HEK293T (cell line): ENCODE measurements around the gene HSD17B4.

Experiments
- CTCF ChIA-PET: fragments of 350-600 bp; formaldehyde crosslinking; extraction: SDS; loops from one replicate; lab custom pipeline; 2021; ENCODE audit warnings: antibody characterized with exemption, inconsistent platforms; lab: Yijun Ruan, JAX
- POLR2A ChIA-PET: fragments of 350-600 bp; formaldehyde crosslinking; extraction: SDS; loops from one replicate; lab custom pipeline; 2020; ENCODE audit warnings: antibody characterized with exemption, inconsistent platforms; lab: Yijun Ruan, JAX
- DNase-seq: peaks from one replicate; pipeline ENCODE4 v3.0.0; 2012; ENCODE audit warnings: mixed read lengths; ENCODE audit errors: extremely low spot score
- ARNT ChIP-seq: fragments of 450-650 bp; IDR thresholded peaks from 2 replicates; pipeline ENCODE4 v1.6.1; 2017; ENCODE audit warnings: mild to moderate bottlenecking
- BHLHE40 ChIP-seq: fragments of 450-650 bp; IDR thresholded peaks from 2 replicates; pipeline ENCODE4 v1.6.1; 2016; ENCODE audit warnings: mild to moderate bottlenecking, moderate library complexity, borderline replicate concordance
- CTBP1 ChIP-seq: fragments of 450-650 bp; IDR thresholded peaks from 2 replicates; pipeline ENCODE4 v1.6.1; 2016; ENCODE audit warnings: borderline replicate concordance
- ELF4 ChIP-seq: fragments of 450-650 bp; IDR thresholded peaks from 2 replicates; pipeline ENCODE4 v1.6.1; 2017; ENCODE audit warnings: antibody characterized with exemption
- FOXA1 ChIP-seq: fragments of 450-650 bp; IDR thresholded peaks from 2 replicates; pipeline ENCODE4 v1.6.1; 2016; ENCODE audit warnings: mild to moderate bottlenecking
- FOXK2 ChIP-seq: fragments of 450-650 bp; IDR thresholded peaks from 2 replicates; pipeline ENCODE4 v1.6.1; 2016; ENCODE audit warnings: mild to moderate bottlenecking
- FOXM1 ChIP-seq: fragments of 450-650 bp; IDR thresholded peaks from 2 replicates; pipeline ENCODE4 v1.6.1; 2017; ENCODE audit warnings: mild to moderate bottlenecking, borderline replicate concordance
- HDGF ChIP-seq: fragments of 450-650 bp; IDR thresholded peaks from 2 replicates; pipeline ENCODE4 v1.6.1; 2017; ENCODE audit warnings: antibody characterized with exemption, borderline replicate concordance
- L3MBTL2 ChIP-seq: fragments of 450-650 bp; conservative IDR thresholded peaks from 2 replicates; pipeline ENCODE4 v1.6.1; 2016; ENCODE audit warnings: mild to moderate bottlenecking
- LEF1 ChIP-seq: fragments of 450-650 bp; IDR thresholded peaks from 2 replicates; pipeline ENCODE4 v1.6.1; 2017; ENCODE audit warnings: mild to moderate bottlenecking, borderline replicate concordance
- NFRKB ChIP-seq: fragments of 450-650 bp; IDR thresholded peaks from 2 replicates; pipeline ENCODE4 v1.6.1; 2016; ENCODE audit warnings: mild to moderate bottlenecking, moderate library complexity
- SP1 ChIP-seq: fragments of 450-650 bp; IDR thresholded peaks from 2 replicates; pipeline ENCODE4 v1.6.1; 2017
- SUZ12 ChIP-seq: fragments of 450-650 bp; IDR thresholded peaks from 2 replicates; pipeline ENCODE4 v1.6.1; 2016; ENCODE audit warnings: mild to moderate bottlenecking
- TARDBP ChIP-seq: fragments of 450-650 bp; IDR thresholded peaks from 2 replicates; pipeline ENCODE4 v1.6.1; 2016
- ZNF384 ChIP-seq: fragments of 450-650 bp; IDR thresholded peaks from 2 replicates; pipeline ENCODE4 v1.6.1; 2016
- TF ChIP-seq, protein P1 (sequence below): fragments of 450-650 bp; IDR thresholded peaks from 2 replicates; pipeline ENCODE4 v1.6.1; 2016

HSD17B4 gene

GRCh38 chr5:119452060-119452372, 281 bp upstream of the HSD17B4 start:
- no peak for DNase-seq
- TF ChIP-seq ELF4, result no peak
- TF ChIP-seq TARDBP, result no peak
- no peak for TF ChIP-seq ARNT
- TF ChIP-seq FOXM1, result no peak
- TF ChIP-seq HDGF, result no peak
- no peak for TF ChIP-seq CTBP1
- TF ChIP-seq SUZ12, result no peak
- no peak for TF ChIP-seq FOXK2
- TF ChIP-seq LEF1, result no peak
- no peak for TF ChIP-seq FOXA1
- TF ChIP-seq L3MBTL2, result no peak
- TF ChIP-seq SP1, result no peak
- no peak for TF ChIP-seq ZNF384
- TF ChIP-seq NFRKB, result no peak
- ChIA-PET CTCF (interaction anchor here (0.8 to 1.9 kb wide), 2 partner anchors 10 to 40 kb away, joined by 3 to 5 read pairs; no protein-coding TSS in a partner anchor), POLR2A (interaction anchor here (1.8 to 2.4 kb wide), 2 partner anchors 10 to 381 kb away, joined by 4 to 14 read pairs; partner anchors contain the start of gene DMXL1)

DNA sequence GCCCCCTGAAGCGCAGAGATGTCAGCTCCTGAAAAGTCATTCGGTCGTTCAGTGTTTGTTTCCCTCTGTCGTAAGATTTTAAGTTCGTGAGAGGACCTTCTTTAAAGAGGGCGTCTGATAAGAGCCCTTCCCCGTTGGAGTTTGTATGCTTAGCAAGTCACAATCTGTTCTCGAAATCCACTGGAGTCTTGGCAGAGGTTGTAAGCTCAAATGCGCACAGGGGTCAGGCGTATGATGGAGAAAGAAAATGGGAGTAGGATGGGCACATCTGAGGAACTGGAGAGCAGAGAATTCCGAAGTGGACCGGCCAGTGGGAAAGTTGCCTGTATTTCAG, 710 bp downstream of the HSD17B4 start:
- no peak for TF ChIP-seq ARNT
- TF ChIP-seq SP1, result no peak
- no peak for TF ChIP-seq NFRKB
- TF ChIP-seq HDGF, result no peak
- no peak for TF ChIP-seq L3MBTL2
- no peak for TF ChIP-seq CTBP1
- TF ChIP-seq FOXA1, result no peak
- no peak for TF ChIP-seq TARDBP
- no peak for TF ChIP-seq FOXM1
- TF ChIP-seq ELF4, result no peak
- TF ChIP-seq ZNF384, result no peak
- no peak for TF ChIP-seq LEF1
- TF ChIP-seq SUZ12, result no peak
- TF ChIP-seq BHLHE40, result no peak
- POLR2A ChIA-PET, result interaction anchor here (0.8 to 2.4 kb wide), 4 partner anchors 9 to 382 kb away, joined by 3 to 14 read pairs (median 4); partner anchors contain the start of gene DMXL1
- no peak for DNase-seq
- CTCF ChIA-PET, result interaction anchor here (1.9 kb wide), 1 partner anchor 9 kb away, joined by 5 read pairs; no protein-coding TSS in a partner anchor

- DNase-seq, result no peak
- ChIA-PET CTCF (no interaction called here), POLR2A (interaction anchor here (0.6 kb wide), 1 partner anchor 645 kb away, joined by 3 read pairs; no protein-coding TSS in a partner anchor)
- TF ChIP-seq ZNF384 (no peak), FOXK2 (no peak), FOXA1 (no peak), LEF1 (no peak), SUZ12 (no peak), ARNT (no peak), FOXM1 (no peak), HDGF (no peak), BHLHE40 (no peak), CTBP1 (no peak), TARDBP (no peak), NFRKB (no peak)
- TF ChIP-seq, protein P1, sequence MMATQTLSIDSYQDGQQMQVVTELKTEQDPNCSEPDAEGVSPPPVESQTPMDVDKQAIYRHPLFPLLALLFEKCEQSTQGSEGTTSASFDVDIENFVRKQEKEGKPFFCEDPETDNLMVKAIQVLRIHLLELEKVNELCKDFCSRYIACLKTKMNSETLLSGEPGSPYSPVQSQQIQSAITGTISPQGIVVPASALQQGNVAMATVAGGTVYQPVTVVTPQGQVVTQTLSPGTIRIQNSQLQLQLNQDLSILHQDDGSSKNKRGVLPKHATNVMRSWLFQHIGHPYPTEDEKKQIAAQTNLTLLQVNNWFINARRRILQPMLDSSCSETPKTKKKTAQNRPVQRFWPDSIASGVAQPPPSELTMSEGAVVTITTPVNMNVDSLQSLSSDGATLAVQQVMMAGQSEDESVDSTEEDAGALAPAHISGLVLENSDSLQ, result no peak
Measured at GRCh38 chr5:119454171-119454570, 1.9 kb downstream of the HSD17B4 start.

DNA sequence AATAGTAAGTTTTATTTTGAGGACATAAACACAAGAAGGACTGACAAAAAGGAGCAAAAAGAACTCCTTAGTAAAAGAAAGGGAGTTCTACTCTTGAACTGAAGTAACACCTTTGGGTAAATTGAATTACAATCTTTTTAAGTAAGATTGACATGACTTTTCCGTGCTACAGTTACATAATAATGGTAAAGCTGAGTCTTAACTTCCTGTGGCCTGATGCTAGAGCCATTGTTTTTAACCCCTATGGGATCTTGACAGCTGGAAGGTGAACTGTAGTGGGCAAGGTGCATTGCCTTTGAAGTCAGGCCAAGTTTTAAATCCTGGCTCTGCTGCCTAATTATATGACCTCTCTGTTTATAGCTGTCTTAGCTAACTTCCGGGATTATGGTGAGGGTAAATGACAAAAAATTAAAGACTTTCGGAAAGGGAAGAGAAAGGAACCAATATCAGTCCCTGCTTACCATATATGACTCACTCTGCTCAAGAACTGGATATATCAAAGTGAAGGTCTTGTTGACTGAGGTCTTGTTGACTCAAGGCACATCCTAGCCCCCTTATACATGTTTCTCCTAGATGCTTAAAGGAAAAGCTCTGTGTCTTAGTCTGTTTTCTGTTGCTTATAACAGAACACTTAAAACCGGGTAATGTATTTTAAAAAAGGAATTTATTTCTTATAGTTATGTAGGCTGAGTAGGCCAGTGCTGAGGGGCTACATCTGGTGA, 6.8 kb downstream of the HSD17B4 start:
- TF ChIP-seq BHLHE40 (no peak), ARNT (no peak), TARDBP (no peak), ELF4 (no peak), NFRKB (no peak)
- ChIA-PET CTCF (interaction anchor here (0.5 kb wide), 1 partner anchor 10 kb away, joined by 3 read pairs; no protein-coding TSS in a partner anchor), POLR2A (no interaction called here)
- no peak for DNase-seq

GRCh38 chr5:119465640-119466039, 13.3 kb downstream of the HSD17B4 start:
- DNase-seq, result no peak
- CTCF ChIA-PET, result no interaction called here
- POLR2A ChIA-PET, result no interaction called here
- TF ChIP-seq LEF1, result no peak
- no peak for TF ChIP-seq BHLHE40
- no peak for TF ChIP-seq FOXM1
- TF ChIP-seq, protein P1, result no peak
- no peak for TF ChIP-seq L3MBTL2
- TF ChIP-seq HDGF, result no peak
- TF ChIP-seq SUZ12, result no peak
- TF ChIP-seq ZNF384, result no peak

- ChIA-PET CTCF (interaction anchor here (0.6 kb wide), 1 partner anchor 48 kb away, joined by 3 read pairs; no protein-coding TSS in a partner anchor), POLR2A (no interaction called here)
- DNase-seq, result no peak
Measured at GRCh38 chr5:119468286-119468685, 16.0 kb downstream of the HSD17B4 start.

More at GRCh38 chr5:119468286-119468685, 16.0 kb downstream of the HSD17B4 start:
- TF ChIP-seq ZNF384 (no peak), LEF1 (no peak)
